NCI-H1436 treated with DMSO at 0.1 percent for 48 hours (cell line): Measurements from ENCODE around the gene GPR17.

Experiments
- DNase-seq: peaks from one replicate; lab custom pipeline; 2025; lab: John Stamatoyannopoulos, UW

Gene GPR17, protein sequence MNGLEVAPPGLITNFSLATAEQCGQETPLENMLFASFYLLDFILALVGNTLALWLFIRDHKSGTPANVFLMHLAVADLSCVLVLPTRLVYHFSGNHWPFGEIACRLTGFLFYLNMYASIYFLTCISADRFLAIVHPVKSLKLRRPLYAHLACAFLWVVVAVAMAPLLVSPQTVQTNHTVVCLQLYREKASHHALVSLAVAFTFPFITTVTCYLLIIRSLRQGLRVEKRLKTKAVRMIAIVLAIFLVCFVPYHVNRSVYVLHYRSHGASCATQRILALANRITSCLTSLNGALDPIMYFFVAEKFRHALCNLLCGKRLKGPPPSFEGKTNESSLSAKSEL

DNA sequence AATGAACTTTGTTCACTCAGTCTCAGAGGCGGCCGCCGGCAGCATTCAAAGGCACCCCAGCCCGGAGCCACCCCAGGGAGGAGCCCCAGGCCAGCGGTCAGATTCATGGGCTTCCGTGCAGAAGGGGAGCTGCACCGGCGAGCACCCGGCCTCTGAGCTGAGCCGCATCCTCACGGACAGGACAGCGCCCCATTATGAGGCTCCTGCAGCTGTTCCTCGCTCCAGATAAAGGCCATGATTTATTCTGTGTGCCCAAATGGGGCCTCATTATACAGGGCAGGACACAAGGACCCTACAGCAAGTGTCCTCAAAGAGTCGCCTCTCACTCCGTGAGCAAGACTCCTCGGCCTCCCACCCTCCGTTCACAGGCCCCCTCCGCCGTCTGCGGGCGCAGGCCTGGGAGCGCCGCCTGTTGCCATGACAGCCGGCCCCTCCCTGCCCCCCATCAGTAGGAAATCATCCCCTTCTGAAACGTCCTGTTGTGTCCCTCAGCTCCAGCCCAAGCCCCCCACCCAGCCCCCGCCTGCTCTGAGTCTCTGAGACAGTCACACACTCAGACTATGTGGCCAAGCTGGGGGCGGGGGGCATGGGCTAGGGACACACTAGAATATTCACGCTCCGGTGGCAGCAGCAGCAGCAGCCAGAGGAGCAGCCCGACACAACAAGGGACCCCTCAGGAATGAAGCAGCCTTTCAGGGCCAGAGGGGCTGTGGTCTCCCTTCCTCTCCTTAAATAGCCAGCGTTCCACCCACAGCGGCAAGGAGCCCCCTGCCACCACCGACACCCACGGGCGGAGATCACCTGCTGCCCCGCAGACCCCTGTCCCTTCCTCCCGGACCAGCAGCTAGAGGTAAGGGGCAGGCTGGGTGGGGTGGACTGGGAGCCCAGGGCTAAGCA, at the start of gene GPR17:
GPR17 (plus strand) TSS at position 759 of the 897 bp plus-strand sequence. CDS start 4,583 bp downstream, outside the sequence.
- no peak for DNase-seq

DNA sequence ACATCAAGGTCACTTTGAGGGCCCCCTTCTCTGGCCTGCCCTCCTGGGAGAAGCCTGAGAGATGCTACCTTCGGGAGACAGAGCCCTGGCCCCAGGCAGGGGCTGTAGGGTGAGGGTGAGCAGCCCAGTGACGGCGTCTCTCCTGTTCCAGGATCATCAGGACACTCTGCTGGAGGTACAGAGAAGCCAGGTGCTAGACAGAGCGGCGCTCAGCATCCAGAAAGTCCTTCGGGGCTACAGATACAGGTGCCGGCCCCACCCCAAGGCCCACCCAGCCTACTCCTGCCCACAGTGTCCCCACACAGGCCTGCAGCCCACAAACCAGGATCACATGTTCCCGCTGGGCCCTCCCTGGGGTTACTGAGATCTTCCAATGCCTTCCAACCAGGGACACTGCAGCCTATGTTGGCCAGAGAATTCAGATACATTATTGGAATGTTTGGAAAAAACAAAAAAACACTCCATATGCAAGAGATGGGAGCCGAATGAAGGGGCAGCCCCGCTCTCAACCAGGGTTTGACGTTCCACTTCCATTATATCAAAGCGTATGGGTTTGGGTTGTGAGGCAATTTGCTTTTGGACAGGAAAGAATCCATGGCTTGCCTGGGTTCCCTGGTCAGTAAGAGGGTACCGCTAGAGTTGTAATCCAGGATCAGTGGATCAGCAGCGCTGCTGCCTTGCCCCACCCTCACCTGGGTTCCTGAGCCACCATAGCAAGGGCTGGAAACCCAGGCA, 49.5 kb upstream of the GPR17 start:
- DNase-seq = no peak

DNA sequence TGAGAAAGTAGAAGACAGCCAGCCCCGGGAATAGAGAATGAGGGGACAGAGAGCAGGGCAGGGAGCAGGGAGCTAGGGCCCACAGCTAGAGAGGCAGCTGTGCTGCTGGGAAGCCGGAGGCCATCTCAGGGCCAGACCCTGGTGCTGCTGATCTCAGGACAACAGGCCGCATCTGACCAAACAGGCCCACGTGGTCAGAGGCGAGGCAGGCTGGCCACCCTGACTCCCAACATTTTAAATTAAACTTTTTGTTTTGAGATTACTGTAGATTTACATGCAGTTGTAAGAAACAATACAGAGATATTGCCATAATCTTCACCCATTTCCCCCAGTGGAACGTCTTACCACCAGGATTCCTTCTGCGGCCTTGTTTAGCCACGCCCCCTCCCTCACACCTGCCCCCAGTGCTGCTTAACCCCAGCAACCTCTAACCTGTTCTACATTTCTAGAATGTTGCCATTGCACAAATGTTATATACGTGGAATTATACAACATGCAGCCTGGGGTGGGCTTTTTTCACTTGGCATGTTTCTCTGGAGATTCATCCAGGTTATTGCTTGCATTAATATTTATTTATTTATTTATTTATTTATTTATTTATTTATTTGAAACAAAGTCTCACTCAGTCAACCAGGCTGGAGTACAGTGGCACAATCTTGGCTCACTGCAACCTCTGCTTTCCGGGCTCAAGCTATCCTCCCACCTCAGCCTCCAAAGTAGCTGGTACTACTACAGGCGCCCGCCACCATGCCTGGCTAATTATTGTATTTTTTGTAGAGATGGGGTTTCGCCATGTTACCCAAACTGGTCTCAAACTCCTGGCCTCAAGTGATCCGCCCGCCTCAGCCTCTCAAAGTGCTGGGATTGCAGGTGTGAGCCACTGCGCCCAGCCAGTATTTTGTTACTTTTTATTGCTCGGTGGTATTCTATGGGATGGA, 48.6 kb upstream of the GPR17 start:
- DNase-seq = no peak

DNA sequence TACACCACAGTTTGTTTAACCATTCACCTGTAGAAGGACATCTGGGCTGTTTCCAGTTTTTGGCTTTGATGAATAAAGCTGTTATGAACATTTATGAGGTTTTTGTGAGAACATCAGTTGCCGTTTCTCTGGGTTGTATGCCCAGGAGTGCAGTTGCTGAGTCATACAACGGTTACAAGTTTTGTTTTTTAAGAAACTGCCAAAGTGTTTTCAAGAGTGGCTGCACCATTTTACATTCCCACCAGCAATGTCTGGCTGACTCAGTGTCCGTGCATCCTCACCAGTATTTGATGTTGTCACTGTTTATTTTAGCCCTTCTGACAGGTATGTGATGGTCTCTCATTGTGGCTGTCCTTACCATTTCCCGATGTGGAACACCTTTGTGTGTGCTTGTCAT, 48.0 kb upstream of the GPR17 start:
- no peak for DNase-seq

DNA sequence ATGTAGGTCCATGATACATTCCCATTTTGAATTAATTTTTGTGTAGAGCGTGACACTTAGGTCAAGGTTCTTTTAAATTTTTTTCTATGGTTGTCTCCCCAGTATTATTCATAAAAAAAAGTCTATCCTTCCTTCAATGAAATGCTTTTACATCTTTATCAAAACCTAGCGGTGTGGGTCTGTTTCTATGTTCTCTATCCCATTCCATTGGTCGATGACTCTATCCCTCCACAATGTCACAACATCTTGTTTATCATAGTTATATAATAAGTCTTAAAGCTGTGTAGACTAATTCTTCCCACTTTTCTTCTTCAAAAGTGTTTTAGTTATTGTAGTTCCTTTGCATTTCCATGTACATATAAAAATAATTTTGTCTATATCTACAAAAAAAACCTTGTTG, 47.2 kb upstream of the GPR17 start:
- DNase-seq = no peak

DNA sequence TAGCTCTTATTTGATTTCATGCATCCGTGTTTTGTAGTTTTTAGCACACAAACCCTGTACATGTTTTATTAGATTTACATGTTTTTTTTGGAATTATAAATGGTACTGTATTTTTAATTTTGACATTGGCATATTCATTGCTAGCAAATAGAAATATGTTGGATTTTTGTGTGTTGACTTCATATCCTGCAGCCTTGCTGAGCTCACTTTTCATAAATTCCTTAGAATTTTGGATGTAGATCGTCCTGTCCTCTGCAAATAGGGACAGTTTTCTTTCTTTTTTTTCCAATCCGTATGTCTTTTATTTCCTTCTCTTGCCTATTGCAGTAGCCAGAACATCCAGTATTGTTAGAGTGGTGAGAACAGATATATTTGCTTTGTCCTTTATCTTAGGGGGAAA, 46.7 kb upstream of the GPR17 start:
- no peak for DNase-seq

DNA sequence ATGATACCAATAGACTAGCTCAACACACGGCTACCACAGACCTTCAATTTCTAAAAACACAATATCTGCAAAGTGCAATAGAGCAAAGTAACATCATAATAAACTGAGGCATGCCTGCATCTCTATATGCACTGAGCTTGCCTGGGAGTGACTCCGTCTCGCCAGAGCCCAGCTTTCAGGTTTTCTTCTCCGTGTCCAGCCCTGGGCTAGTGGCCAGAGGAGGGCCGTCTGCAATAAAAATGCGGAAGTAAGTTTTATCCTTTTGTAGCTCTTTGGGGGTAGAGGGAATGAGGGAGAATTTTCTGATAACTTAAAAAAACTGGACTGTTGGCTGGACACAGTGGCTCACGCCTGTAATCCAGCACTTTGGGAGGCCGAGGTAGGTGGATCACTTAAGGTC, 41.0 kb upstream of the GPR17 start:
- DNase-seq = no peak

DNA sequence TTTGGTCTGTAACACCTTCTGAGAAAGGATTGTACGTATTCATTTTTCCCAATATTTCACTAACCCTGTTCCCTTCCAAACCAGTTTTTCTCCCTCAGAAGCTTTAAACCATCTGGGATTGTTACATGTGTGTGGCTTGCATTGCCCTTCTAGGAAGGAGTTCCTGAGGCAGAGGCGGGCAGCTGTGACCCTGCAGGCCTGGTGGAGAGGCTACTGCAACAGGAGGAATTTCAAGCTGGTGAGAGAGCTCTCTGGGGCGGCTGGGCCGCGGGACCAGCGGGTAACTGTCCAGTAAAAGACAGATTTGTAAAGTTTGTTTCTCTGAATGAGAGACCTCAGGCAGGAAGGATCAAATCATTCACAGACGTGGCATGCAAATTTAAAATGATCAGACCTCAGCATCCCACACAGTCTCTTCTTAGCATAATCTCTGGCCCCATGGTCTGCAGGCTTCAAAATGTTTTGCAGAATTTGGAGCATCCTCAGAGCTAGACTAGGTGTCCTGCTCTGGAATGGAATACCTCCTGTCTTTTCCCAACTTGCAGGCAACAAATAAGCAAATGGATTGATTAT, 40.2 kb upstream of the GPR17 start:
- no peak for DNase-seq

DNA sequence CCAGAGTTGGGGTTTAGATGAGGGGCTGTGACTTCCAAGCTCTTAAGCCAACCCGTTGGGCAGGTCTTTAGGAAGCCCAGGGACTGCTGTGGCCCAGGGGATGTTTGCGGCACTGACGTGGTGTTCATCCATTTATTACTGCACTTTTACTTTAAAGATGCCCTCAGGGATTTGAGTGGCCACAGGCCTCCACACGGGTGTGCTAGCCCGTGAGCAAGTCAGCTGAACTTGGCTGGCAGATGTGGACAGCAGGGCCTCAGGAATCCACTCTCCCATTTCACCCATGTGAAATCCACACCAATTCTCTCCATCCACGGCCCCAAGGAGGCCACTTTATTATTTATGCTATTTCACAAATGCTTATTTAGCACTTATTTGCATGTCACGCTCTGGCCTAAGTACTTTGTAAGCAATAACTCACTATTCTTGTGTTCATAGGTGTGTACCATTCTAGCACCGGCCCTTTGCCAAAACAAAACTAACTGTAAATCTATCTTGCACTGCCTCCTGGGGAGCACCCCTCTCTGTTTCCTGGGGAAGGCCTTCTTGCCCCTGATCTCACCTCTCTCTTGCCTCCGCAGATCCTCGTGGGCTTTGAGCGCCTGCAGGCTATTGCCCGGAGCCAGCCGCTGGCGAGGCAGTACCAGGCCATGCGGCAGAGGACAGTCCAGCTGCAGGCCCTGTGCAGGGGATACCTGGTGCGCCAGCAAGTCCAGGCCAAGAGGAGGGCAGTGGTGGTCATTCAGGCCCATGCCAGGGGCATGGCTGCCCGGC, 39.1 kb upstream of the GPR17 start:
- no peak for DNase-seq

DNA sequence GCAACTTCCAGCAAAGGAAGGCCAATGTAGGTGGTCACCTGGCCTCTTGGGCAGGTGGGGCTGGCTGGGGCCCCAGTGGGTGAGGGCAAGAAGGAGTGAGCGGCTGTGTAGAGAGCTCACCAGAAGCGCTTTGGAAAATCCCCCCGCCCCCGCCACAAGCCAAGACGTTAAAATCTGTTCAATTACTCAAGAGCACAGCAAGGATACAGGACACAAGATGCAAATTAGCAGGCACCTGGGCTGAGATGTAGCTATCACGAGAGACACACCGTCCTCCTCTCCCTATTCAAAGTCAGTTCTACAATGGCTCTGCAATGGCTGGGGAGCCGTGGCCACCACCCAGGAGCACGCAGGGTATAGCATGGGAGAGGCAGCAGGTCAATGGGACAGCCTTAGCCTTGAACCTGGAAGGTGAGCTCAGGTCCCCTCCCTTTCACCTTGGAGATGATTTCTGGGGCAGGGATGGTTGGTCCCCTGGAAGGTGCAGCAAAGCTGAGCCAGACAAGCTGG, 38.5 kb upstream of the GPR17 start:
- DNase-seq = no peak

DNA sequence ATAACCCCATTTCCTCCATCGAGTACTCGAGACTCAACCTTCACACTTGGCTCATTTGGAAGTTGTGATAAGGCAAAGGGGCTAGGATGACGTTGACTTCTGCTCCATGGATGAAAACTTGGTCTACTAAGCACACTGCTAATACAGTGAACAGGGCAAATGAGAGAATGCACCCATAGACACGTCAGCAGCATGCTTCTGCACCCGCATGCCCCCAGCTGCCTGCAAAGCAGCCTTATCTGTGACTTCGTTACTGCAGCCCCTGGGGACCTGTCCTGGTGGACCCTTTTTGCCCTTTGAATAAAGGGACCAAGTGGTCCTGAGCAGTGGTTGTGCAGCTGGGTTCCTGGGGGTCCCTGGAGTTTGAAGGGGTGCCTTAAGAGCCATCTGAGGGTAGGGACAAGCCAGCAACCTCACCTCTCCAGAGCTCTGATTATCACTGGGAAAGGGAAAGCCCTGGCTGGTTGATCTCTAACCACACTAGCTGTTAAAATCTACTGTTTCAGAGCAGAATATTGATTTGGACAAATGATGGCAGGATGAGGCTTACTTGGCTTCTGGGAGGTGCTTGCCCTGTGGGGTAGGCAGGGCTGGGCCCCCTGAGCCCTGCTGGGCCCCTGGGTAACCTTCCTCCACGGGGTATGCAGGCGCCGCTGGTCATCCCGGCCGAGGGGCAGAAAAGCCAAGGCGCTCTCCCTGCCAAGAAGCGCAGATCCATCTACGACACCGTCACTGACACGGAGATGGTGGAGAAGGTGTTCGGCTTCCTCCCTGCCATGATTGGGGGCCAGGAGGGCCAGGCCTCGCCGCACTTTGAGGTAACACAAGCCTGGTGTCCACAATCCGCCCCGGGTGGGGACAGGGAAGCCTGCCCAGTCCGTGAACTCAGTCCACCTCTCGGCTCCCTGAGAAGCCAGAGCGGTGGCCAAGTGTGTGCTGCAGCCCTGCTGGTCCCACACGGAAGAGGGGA, 37.6 kb upstream of the GPR17 start:
- DNase-seq = no peak

DNA sequence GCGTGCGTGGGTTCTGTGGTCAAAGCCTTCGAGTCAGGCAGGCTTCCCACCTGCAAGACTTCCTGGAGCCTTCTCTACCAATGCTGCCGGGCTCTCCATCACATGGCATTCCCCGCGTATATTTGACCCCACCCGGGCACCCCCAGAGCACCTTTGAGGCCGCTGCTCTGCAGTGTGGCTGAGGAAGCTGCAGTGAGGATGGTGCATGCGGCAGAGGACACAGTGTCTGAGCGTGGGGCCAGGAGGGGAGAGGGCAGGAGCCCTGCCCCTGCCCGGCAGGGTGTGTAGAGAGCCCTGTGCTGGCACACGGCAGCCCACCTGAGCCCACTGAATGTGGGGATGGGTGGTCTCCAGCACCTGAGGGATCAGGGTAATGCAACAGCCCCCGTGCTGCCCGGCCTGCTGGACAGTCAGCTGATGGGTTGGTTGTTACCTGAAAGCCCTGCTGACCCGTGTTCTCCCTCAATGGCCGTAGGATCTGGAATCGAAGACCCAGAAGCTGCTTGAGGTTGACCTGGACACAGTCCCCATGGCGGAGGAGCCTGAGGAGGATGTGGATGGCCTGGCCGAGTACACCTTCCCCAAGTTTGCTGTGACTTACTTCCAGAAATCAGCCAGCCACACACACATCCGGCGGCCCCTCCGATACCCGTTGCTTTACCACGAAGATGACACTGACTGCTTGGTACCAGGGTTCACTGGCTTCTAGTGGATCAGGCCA, 36.8 kb upstream of the GPR17 start:
- DNase-seq = no peak

DNA sequence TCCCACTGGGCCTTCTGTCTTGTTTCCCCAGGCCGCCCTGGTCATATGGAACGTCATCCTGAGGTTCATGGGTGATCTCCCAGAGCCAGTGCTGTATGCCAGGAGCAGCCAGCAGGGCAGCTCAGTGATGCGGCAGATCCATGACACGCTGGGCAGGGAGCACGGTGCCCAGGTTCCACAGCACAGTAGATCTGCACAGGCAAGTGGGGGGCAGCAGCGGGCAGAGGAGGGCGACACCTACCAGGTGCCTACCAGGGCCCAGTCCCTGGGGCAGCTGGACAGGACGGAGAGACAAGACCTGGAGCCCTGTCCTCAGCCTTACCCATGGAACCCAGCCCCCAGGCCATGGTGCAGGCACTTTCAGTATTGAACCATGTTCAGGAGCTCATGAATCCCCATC, 36.1 kb upstream of the GPR17 start:
- no peak for DNase-seq

DNA sequence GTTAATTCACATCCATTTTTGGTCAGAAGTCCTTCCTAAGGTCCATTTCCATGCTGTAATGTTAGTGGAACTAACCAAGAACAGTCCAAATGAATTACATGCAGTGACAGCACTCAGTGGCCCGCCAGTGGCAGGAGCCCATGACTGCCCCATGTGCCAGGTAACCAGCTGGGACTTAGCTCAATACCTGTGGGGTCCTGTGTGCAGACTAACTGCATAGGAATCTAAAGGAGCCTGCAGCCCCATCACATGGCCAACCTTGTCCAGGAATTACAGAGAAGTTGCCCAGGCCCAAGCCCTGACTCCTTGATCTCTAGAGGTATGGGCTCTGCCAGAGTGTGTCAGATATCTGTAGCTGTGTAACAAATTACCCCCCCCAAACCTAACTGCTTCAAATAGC, 35.4 kb upstream of the GPR17 start:
- no peak for DNase-seq

DNA sequence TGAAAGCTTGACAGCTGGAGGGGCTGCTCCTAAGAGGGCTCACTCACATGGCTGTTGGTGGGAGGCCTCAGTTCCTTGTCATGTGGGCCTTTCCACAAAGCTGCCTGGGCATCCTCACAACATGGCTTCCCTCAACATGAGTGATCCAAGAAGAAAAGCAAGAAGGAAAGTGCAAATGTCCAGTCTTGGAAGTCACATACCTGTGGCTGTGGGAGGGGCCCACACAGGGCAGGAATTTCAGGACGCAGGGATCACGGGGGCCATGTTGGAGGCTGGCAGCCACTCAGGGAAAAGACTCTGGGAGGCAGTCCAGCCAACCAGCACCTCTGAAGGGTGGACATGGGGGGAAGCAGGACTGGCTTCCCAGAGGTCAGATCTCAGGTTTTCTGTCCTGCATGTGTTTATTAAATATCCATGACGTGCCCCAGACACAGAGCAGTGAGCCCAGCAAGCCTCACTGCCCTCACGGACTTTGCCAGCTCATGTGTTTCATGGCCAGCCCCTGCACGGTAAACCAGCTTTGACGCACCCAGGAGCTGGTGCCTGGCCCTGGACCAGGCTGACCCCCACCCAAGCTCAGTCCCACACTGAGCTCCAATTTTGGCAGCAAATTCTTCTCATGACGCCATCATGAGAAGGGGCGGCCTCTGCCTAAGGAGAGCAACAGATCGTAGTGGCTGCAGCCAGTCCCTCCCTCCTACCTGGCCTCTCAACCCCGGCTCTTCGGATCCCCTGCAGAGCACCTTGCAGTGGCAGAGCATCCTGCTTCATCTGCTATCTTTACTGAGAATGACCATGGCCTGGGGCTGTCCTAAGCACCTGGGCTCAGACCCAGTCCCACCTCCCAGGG, 34.7 kb upstream of the GPR17 start:
- no peak for DNase-seq

DNA sequence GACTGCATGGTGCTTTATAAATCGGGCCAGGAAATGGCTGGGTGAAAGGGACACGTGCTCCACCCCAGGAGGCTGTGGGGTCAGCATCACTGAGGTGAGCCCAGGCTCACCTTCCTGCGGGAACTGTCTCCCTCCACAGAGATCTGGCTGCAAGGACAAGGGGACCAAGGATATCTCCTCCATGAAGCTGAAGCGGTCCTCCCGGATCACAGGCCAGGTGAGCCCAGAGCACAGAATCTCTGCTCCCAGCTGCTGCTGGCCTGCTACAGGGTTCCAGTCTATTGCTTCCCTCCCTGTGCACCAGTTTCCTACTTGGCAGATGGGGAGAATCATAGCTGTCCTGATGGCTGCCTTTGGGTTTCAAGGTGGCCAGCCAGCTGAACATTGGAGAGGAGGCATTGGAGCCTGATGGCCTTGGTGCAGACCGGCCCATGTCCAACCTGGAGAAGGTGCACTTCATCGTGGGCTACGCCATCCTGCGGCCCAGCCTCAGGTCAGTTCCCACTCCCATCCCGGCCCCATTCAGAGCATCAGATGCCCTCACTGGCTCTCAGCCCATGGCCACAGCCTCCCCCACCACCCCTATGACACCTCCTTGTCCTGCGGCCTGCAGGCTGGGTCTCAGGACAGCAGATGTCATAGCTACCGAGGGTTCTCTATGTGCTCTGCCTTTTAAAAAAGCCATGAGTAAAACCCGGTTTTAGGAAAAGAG, 33.7 kb upstream of the GPR17 start:
- no peak for DNase-seq

DNA sequence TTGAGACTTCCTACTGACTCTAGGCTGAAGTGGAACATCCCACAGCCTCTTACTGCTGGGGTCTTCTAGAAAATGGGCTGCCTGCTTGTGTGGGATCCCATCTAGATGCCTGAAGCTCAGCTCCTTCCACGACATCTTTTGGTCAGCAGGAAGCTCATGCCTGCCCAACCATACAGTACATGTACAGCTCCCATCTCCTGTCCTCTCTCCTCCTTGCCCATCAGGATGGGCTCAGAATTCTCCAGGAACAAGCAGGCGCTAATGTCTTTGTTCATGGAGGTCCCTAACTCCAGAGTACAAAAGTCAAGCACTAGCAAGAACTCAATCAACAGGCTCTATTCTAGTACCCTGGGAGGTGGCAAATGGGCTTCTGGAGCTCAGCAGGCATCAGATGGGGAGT, 31.7 kb upstream of the GPR17 start:
- DNase-seq = no peak
